HG02852 (cell line): ENCODE data around the gene TAMM41.
"Not testable (repeated sequence)": the region's sequence is repeated elsewhere in the genome, so short reads cannot be mapped to it uniquely, and the experiment has no call there.

ENCODE experiments used
- ATAC-seq: cut with Tn5 transposase; IDR thresholded peaks from one replicate; pipeline ENCODE4 v1.9.1; 2021; ENCODE audit warnings: mild to moderate bottlenecking, moderate library complexity; ENCODE audit not compliant: unreplicated experiment

Gene TAMM41

GRCh38 chr3:11769704-11770476, 76.8 kb downstream of the TAMM41 start:
- peak; percentile 3 for ATAC-seq

- no peak for ATAC-seq
These were observed 78.1 kb downstream of the TAMM41 start for GRCh38 chr3:11768604-11769003.

GRCh38 chr3:11764931-11765363, 81.7 kb downstream of the TAMM41 start:
- ATAC-seq = no peak

GRCh38 chr3:11759996-11760395, 86.7 kb downstream of the TAMM41 start:
- no peak for ATAC-seq

- ATAC-seq = no peak
These were observed 88.8 kb downstream of the TAMM41 start for GRCh38 chr3:11757929-11758328.

GRCh38 chr3:11757441-11757875, 89.2 kb downstream of the TAMM41 start:
- no peak for ATAC-seq

GRCh38 chr3:11755276-11755675, 91.4 kb downstream of the TAMM41 start:
- no peak for ATAC-seq

GRCh38 chr3:11752254-11752653, 94.4 kb downstream of the TAMM41 start:
- not testable (repeated sequence) for ATAC-seq

- ATAC-seq = not testable (repeated sequence)
These were observed 98.4 kb downstream of the TAMM41 start for GRCh38 chr3:11748306-11748705.
